Measurements from ENCODE around the gene LIPH.

Gene LIPH

DNA sequence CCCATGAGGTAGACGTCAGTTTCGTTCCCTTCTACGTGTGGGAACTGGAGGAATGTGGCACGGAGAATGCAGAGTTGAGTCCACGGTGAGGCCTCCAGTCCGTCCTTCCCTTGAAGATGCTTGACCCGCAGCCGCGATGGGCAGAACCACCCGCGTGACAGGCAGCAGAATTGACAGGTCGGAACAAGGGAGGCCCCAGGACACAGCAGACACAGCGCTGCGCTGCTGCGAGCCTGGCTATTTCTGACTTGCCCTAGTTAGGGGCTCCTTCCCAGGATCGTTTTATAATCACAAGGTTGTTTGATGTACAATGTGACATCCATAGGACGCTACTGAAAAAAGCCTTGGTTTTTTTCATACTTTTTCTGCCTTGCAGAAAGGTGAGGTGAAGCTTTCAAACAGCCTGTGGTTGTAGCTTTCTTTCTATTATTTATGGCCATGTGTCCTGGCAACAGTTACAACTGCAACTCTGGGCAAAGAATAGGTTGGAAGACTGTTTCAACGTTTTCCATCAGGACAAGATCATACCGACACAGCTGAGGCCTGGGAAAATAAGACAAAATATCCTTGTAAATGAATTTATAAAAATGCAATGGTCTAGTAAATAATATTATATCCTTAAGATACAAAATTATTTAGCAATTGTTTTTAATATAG is 43.9 kb downstream of the LIPH start:
- TF ChIP-seq CTCF (IDR thresholded peaks at IDR 0.05; ENCODE audit: low read depth, low read length), result no peak
- DNase-seq (ENCODE audit: extremely low read depth, low read depth), result no peak

DNA sequence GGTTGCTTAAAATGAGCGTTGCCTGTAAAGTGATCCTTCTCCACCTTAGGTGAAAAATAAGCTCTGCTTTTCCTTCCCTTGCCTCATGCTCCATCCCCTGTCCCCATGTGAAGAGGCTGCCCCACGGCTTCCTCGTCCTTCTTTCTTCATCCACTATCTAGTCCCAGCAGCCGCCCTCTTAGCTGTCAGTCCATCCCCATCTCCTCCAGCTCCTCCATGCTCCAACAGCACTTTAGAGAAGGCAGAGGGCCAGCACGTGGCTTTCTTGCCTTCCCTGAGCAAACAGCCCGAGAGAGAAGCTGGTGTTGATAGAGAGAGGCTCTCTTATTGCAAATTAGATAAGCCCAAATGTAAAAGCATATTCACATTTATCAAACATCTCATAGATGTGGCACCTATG is 44.5 kb downstream of the LIPH start:
- no peak for TF ChIP-seq CTCF (IDR thresholded peaks at IDR 0.05; ENCODE audit: low read depth, low read length)
- DNase-seq (ENCODE audit: extremely low read depth, low read depth), result no peak

DNA sequence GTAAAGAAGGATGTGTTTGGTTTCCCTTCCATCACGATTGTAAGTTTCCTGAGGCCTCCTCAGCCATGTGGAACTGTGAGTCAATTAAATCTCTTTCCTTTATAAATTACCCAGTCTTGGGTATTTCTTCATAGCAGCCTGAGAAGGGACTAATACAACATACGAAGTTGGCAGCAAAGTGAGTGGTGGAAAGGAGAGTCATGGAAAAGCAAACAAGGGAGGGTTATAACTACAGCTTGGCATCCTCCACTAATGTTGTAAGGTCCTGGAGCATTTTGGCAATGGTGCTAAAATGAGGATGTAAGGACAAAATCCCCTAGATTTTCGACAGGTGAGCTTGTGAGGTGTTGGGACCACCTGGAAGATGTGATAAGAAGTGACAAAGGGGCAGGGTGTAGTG is 47.8 kb downstream of the LIPH start:
- no peak for TF ChIP-seq CTCF (IDR thresholded peaks at IDR 0.05; ENCODE audit: low read depth, low read length)
- DNase-seq (ENCODE audit: extremely low read depth, low read depth), result no peak

DNA sequence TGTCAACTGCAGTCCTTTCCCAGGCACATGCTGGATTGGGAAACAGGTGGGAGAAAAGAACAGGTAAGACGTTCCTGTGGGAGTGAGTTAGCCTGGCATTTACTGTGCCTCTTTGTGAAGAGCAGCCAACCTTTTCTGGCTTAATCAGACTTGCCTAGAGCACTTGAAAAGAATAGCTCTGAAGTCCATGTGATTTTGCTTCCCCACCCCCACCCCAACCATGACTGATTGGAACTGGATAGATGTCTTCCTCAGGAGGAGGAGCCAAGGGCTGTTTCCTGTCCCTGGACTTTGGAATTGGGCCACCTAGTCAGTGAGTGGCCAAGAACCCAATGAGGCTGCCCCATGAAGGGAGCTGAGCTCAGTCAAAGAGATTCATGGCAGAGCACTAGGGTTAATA is 48.9 kb downstream of the LIPH start:
- no peak for DNase-seq (ENCODE audit: extremely low read depth, low read depth)
- no peak for TF ChIP-seq CTCF (IDR thresholded peaks at IDR 0.05; ENCODE audit: low read depth, low read length)

DNA sequence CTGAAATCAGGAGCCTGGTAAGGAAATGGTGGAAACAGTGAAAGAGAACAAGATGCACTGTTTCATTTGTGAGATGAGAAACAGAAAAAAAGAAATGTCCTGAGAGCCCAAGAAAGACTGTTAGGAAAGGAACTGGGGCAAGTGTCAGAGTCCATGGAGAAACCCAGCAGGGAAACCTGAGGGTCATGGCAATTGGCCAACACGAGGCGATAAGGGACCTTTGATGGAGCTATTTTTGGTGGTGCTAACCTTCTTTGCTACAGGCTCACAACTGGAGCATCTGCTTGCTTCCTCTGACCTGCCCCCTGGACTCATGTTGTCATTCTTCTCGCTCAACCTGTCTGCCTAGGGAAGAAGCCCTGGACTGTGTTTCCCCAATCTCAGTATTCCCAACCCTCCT is 49.4 kb downstream of the LIPH start:
- TF ChIP-seq CTCF (IDR thresholded peaks at IDR 0.05; ENCODE audit: low read depth, low read length), result no peak
- DNase-seq (ENCODE audit: extremely low read depth, low read depth), result no peak

GRCh38 chr3:185498503-185499396 is 53.6 kb downstream of the LIPH start, which contains the start of gene TMEM41A:
Gene TMEM41A, minus strand, starts transcription at chr3:185499035. Its CDS starts 74 bp downstream, at chr3:185498961.
- TF ChIP-seq CTCF (IDR thresholded peaks at IDR 0.05; ENCODE audit: low read depth, low read length), result no peak
- DNase-seq (ENCODE audit: extremely low read depth, low read depth), result peak; percentile 69

GRCh38 chr3:185490241-185490640 is 62.1 kb downstream of the LIPH start:
- no peak for DNase-seq (ENCODE audit: extremely low read depth, low read depth)
- no peak for TF ChIP-seq CTCF (IDR thresholded peaks at IDR 0.05; ENCODE audit: low read depth, low read length)
